H1 (cell line): ENCODE results near the gene GAS6. TPM values are rescaled to one million over a fixed set of nuclear protein-coding genes. Genes with fewer than 3 reads are reported as not detected.

Experiments used
- CTCF ChIA-PET: fragments of 300-600 bp; sonication (Branson Sonifier 250); formaldehyde crosslinking; loops from one replicate; lab custom pipeline; 2021; ENCODE audit not compliant: partially characterized antibody; lab: Charles Lee
- POLR2A ChIA-PET: fragments of 300-600 bp; sonication (Branson Sonifier 250); formaldehyde crosslinking; loops from one replicate; lab custom pipeline; 2021; ENCODE audit warnings: inconsistent platforms; ENCODE audit not compliant: partially characterized antibody; lab: Charles Lee
- DNase-seq, 2 experiments: peaks; one replicate each; pipeline versions ENCODE4 v3.0.0 to v3.0.0-alpha.2; 2010 to 2022; ENCODE audit warnings: low spot score in 2 of 2, low read depth in 1 of 2, mixed read lengths in 1 of 2
- FAIRE-seq: peaks from 2 replicates; lab custom pipeline; 2011; peaks lifted over from hg19 to GRCh38; lab: Jason Lieb, UNC
- H2AFZ ChIP-seq: 2 replicates; pipeline ENCODE4 v1.8.1; 2012; ENCODE audit warnings: low read length, inconsistent platforms
- H2AK5ac ChIP-seq: 2 replicates; pipeline ENCODE4 v1.6.1; 2013; ENCODE audit warnings: low read depth, low read length
- H2BK120ac ChIP-seq: replicated peaks from 2 replicates; pipeline ENCODE3; 2013; ENCODE audit warnings: low read depth, low read length, inconsistent platforms
- H2BK12ac ChIP-seq: 2 replicates; pipeline ENCODE4 v1.6.1; 2013; ENCODE audit warnings: low read depth, low read length
- H2BK15ac ChIP-seq: 2 replicates; pipeline ENCODE4 v1.6.1; 2013; ENCODE audit warnings: low read length
- H2BK20ac ChIP-seq: 2 replicates; pipeline ENCODE4 v1.6.1; 2013; ENCODE audit warnings: low read length
- H2BK5ac ChIP-seq: 2 replicates; pipeline ENCODE4 v1.6.1; 2013; ENCODE audit warnings: low read depth, low read length
- H3K14ac ChIP-seq: 2 replicates; pipeline ENCODE4 v1.6.1; 2013; ENCODE audit warnings: inconsistent platforms; ENCODE audit not compliant: insufficient read length
- H3K18ac ChIP-seq: 2 replicates; pipeline ENCODE4 v1.6.1; 2013; ENCODE audit warnings: low read length; ENCODE audit errors: extremely low read depth
- H3K23ac ChIP-seq: 2 replicates; pipeline ENCODE4 v1.6.1; 2013; ENCODE audit warnings: inconsistent platforms; ENCODE audit not compliant: insufficient read length
- H3K23me2 ChIP-seq: 2 replicates; pipeline ENCODE4 v1.6.1; 2013; ENCODE audit warnings: low read depth, low read length
- H3K27ac ChIP-seq: 2 replicates; pipeline ENCODE4 v1.6.1; 2011; ENCODE audit warnings: low read depth, low read length, inconsistent platforms
- H3K27me3 ChIP-seq, 4 experiments: replicated peaks in 1 of 4; 1 replicate in 1 of 4; 2 replicates in 3 of 4; pipeline versions ENCODE4 v1.6.1 to v1.8.1; 2011 to 2013; ENCODE audit warnings: low read length in 3 of 4, mild to moderate bottlenecking in 3 of 4, inconsistent platforms in 2 of 4, mixed read lengths in 2 of 4, moderate library complexity in 1 of 4; ENCODE audit not compliant: control insufficient read depth in 3 of 4, insufficient read depth in 3 of 4; ENCODE audit errors: extremely low read depth in 1 of 4
- H3K36me3 ChIP-seq, 4 experiments: 2 replicates each; pipeline versions ENCODE4 v1.6.1 to v1.8.1; 2011 to 2013; ENCODE audit warnings: mild to moderate bottlenecking in 4 of 4, low read length in 3 of 4, moderate library complexity in 2 of 4, control low read depth in 1 of 4, inconsistent platforms in 1 of 4; ENCODE audit not compliant: insufficient read depth in 4 of 4, control insufficient read depth in 2 of 4
- H3K4ac ChIP-seq: replicated peaks from 2 replicates; pipeline ENCODE3; 2013; ENCODE audit warnings: low read length, low read depth, mixed read lengths, inconsistent platforms; ENCODE audit not compliant: insufficient read length
- H3K4me1 ChIP-seq, 4 experiments: replicated peaks in 1 of 4; 1 replicate in 1 of 4; 2 replicates in 3 of 4; pipeline versions ENCODE4 v1.6.1 to v1.8.1; 2011 to 2013; ENCODE audit warnings: low read length in 3 of 4, inconsistent platforms in 2 of 4, mixed read lengths in 1 of 4; ENCODE audit not compliant: insufficient read depth in 4 of 4, control insufficient read depth in 3 of 4
- H3K4me2 ChIP-seq, 2 experiments: 2 replicates each; pipeline versions ENCODE4 v1.6.1 to v1.8.1; 2011 to 2013; ENCODE audit warnings: low read depth in 2 of 2, low read length in 2 of 2, control low read depth in 1 of 2, inconsistent platforms in 1 of 2, mild to moderate bottlenecking in 1 of 2; ENCODE audit not compliant: insufficient read depth in 1 of 2
- H3K4me3 ChIP-seq, 4 experiments: fragments of 200-600, 300-600 bp in 1 of 4; sonication (generic), shearing (Covaris generic), sonication (Bioruptor Twin) in 1 of 4; 2 replicates each; pipeline versions ENCODE4 v1.5.1 to v1.8.1; 2011 to 2016; ENCODE audit warnings: low read length in 4 of 4, low read depth in 3 of 4, control low read depth in 2 of 4, inconsistent platforms in 2 of 4, mild to moderate bottlenecking in 2 of 4, mixed read lengths in 1 of 4, moderate library complexity in 1 of 4; ENCODE audit not compliant: insufficient read depth in 2 of 4; ENCODE audit errors: extremely low read depth in 1 of 4
- H3K56ac ChIP-seq: replicated peaks from 2 replicates; pipeline ENCODE3; 2013; ENCODE audit warnings: low read depth, mild to moderate bottlenecking, mixed read lengths, low read length, inconsistent platforms; ENCODE audit not compliant: insufficient read length
- H3K79me1 ChIP-seq: 2 replicates; pipeline ENCODE4 v1.6.1; 2013; ENCODE audit warnings: low read depth, low read length, control low read depth
- H3K79me2 ChIP-seq, 2 experiments: 2 replicates each; pipeline versions ENCODE4 v1.6.1 to v1.8.1; 2012 to 2013; ENCODE audit warnings: low read length in 2 of 2, mild to moderate bottlenecking in 2 of 2, inconsistent platforms in 1 of 2; ENCODE audit not compliant: insufficient read depth in 2 of 2, control insufficient read depth in 1 of 2
- H3K9ac ChIP-seq, 4 experiments: replicated peaks in 1 of 4; 1 replicate in 1 of 4; 2 replicates in 3 of 4; pipeline versions ENCODE4 v1.6.1 to v1.8.1; 2011 to 2013; ENCODE audit warnings: low read depth in 3 of 4, low read length in 3 of 4, control low read depth in 2 of 4, mild to moderate bottlenecking in 2 of 4, moderate library complexity in 2 of 4, inconsistent platforms in 1 of 4; ENCODE audit errors: extremely low read depth in 1 of 4
- H3K9me3 ChIP-seq, 2 experiments: 2 replicates each; pipeline versions ENCODE4 v1.6.1 to v1.8.1; 2012 to 2013; ENCODE audit warnings: mild to moderate bottlenecking in 2 of 2, moderate library complexity in 2 of 2, control low read depth in 1 of 2, inconsistent platforms in 1 of 2, low read depth in 1 of 2, low read length in 1 of 2, mixed read lengths in 1 of 2; ENCODE audit not compliant: insufficient read depth in 2 of 2
- H4K20me1 ChIP-seq, 2 experiments: replicated peaks in 1 of 2; 2 replicates each; pipeline versions ENCODE3 to v1.8.1; 2011 to 2013; ENCODE audit warnings: inconsistent platforms in 2 of 2, low read length in 2 of 2, mild to moderate bottlenecking in 1 of 2; ENCODE audit not compliant: insufficient read depth in 2 of 2, control insufficient read depth in 1 of 2
- H4K5ac ChIP-seq: 2 replicates; pipeline ENCODE4 v1.6.1; 2013; ENCODE audit warnings: low read length, low read depth, mixed read lengths, inconsistent platforms; ENCODE audit not compliant: insufficient read length
- H4K8ac ChIP-seq: 2 replicates; pipeline ENCODE4 v1.8.0; 2013; ENCODE audit warnings: mild to moderate bottlenecking, moderate library complexity, low read length, inconsistent platforms; ENCODE audit not compliant: insufficient read depth; ENCODE audit errors: extremely low read depth
- H4K91ac ChIP-seq: replicated peaks from 2 replicates; pipeline ENCODE3; 2013; ENCODE audit warnings: low read length, mixed read lengths, inconsistent platforms; ENCODE audit not compliant: insufficient read length
- JUND ChIP-seq: IDR thresholded peaks from 2 replicates; pipeline ENCODE4 v1.6.1; 2011; ENCODE audit warnings: mild to moderate bottlenecking, improper control_type of control experiment, low read length
- WGBS, 2 experiments: shearing (Covaris generic) in 1 of 2; methylation state at CpG; one replicate each; pipeline versions ENCODE4 v1.1.6 to v1.1.7; 2013 to 2015; ENCODE audit warnings: low lambda C conversion rate in 2 of 2, mixed read lengths in 2 of 2, inconsistent platforms in 1 of 2, low coverage in 1 of 2, missing lambda C conversion rate in 1 of 2; ENCODE audit not compliant: insufficient replicate concordance in 2 of 2, insufficient coverage in 1 of 2, insufficient read length in 1 of 2; ENCODE audit errors: extremely low coverage in 1 of 2, missing lambda C conversion rate in 1 of 2; 5-methylcytosine and 5-hydroxymethylcytosine counted together
- polyA plus RNA-seq, 7 experiments: library from polyadenylated mRNA; depleted of rRNA in 3 of 7; stranded (reverse) in 5 of 7; unstranded in 2 of 7; fragments of >200 nt in 5 of 7; fragments of 200-250 nt in 2 of 7; gene quantifications; 1 replicate in 5 of 7; 2 replicates in 1 of 7; 4 replicates in 1 of 7; pipeline versions ENCODE4 v1.2.1 to v1.2.3, GENCODE V29; 2011 to 2013; ENCODE audit warnings: missing spikeins in 2 of 7, mixed read lengths in 2 of 7
- total RNA-seq: library from RNA; stranded (reverse); fragmentation: NEBNext Ultra II Directional; extraction: Animal tissue kit (Norgen Biotek cat#: 25700); gene quantifications from 2 replicates; pipeline ENCODE4 v1.2.1, GENCODE V29; 2021

Gene GAS6
- total and polyA plus RNA-seq, 2 of the 8 experiments (the other 6 are each of a cell fraction or from before 2014, with no cell fraction given) = 18.6 to 31.0 TPM

DNA sequence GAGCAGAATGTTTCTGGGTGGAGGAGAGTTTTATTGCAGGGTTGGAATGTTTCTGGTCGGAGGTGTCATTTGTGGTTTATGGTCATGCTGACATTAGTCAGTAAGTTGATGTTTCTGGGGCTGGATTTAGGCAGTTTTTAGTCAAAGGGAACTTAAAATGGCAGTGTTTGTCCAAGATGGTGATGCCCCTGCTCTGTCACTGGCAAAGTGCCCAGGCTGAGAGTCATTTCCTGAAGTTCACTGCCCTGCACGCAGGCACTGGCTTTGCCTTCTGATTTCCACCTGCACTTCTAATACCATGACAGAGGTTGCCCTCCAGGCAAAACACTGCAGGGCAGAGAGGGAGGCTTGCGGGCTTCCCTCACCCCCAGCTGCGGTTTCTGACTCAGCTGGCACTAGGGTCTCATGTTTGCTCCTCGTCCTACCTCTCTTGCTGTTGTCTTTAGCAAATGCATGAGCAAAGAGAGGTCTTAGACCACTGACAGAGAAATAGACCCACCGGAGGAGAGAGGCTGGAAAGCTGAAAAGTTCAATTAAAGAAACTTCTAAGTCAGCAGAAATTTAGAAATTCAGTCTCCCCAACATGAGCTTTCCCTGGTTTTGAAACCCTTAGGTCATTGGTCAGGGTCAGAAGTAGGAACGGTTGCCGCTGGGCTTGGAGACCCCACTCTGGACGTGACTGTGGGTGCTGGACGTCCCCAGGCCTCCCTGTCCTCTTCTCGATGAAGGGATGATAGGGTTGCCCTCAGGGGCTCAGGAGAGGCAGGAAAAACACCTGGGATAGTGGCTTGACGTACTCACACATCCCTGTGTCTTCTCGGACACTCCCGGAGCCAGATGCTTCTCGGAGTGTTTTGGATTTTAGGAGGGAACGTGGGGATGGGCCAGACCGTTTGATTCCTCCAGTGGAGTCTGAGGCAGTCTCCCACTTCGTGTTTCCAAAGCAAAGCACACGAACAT is 78.5 kb downstream of the GAS6 start:
- H3K27ac ChIP-seq = no peak overlapping the region
- DNase-seq = no peak
- no peak overlapping the region for H4K5ac ChIP-seq
- H3K23ac ChIP-seq = no peak overlapping the region
- no peak overlapping the region for H3K14ac ChIP-seq
- no peak overlapping the region for H2BK20ac ChIP-seq
- H3K18ac ChIP-seq = no peak overlapping the region
- H2BK120ac ChIP-seq = no peak overlapping the region
- peaks cover 3 to 7% of the 10 kb centered on the region in 2 experiments; a peak in 3 of 4 replicates for H3K9me3 ChIP-seq
- no peak overlapping the region for H2AK5ac ChIP-seq
- H2BK5ac ChIP-seq = no peak overlapping the region
- no peak overlapping the region for H3K4me2 ChIP-seq
- no peak overlapping the region for H2AFZ ChIP-seq
- H3K9ac ChIP-seq = no peak overlapping the region
- POLR2A ChIA-PET = interaction anchor here (1.2 kb wide), 1 partner anchor 10 kb away, joined by 3 read pairs; no protein-coding TSS in a partner anchor
- 87% methylated on average over 19 of the region's 19 CpGs; no CpG with 5 or more reads in 1 of the 2 experiments for WGBS, 2 experiments
- H4K8ac ChIP-seq = no peak overlapping the region
- H3K56ac ChIP-seq = no peak overlapping the region
- no peak overlapping the region for H3K4ac ChIP-seq
- no peak overlapping the region for H3K4me3 ChIP-seq
- peaks cover 0 to 3% of the 10 kb centered on the region in 2 experiments; a peak in 1 of 4 replicates for H3K79me2 ChIP-seq
- no peak overlapping the region for H2BK15ac ChIP-seq
- peaks cover 0 to 5% (median 0%) of the 10 kb centered on the region in 4 experiments; a peak in 1 of 8 replicates for H3K36me3 ChIP-seq
- peaks cover 6% of the 10 kb centered on the region; the same call in 1 of the 2 replicates for H3K23me2 ChIP-seq
- H2BK12ac ChIP-seq = no peak overlapping the region
- no peak overlapping the region for H4K91ac ChIP-seq
- CTCF ChIA-PET = no interaction called here
- TF ChIP-seq JUND = no peak
- peaks cover 0 to 3% of the 10 kb centered on the region in 2 experiments for H4K20me1 ChIP-seq
- no peaks in the 10 kb centered on the region for H3K27me3 ChIP-seq
- no peaks in the 10 kb centered on the region for H3K79me1 ChIP-seq
- no peak for FAIRE-seq
- H3K4me1 ChIP-seq = peaks cover 0 to 6% (median 1%) of the 10 kb centered on the region in 4 experiments; a peak in 2 of 7 replicates
